ENCODE data around the gene CCDC169.

GRCh38 chr13:36313047-36313969 is 15.7 kb upstream of the CCDC169 start:
- TF ChIP-seq TEAD1 (CRISPR knock-in tag; IDR thresholded peaks at IDR 0.05) (no peak), ZNF263 (CRISPR knock-in tag; IDR thresholded peaks at IDR 0.05; ENCODE audit: low read depth) (no peak), SP1 (CRISPR knock-in tag; conservative IDR thresholded peaks at IDR 0.05) (no peak), IRF2 (CRISPR knock-in tag; IDR thresholded peaks at IDR 0.05; ENCODE audit: borderline replicate concordance, low read depth) (no peak), CTCF (IDR thresholded peaks at IDR 0.05) (no peak), E2F4 (CRISPR knock-in tag; IDR thresholded peaks at IDR 0.05; ENCODE audit: borderline replicate concordance, low read depth) (no peak), MXD4 (CRISPR knock-in tag; IDR thresholded peaks at IDR 0.05; ENCODE audit: borderline replicate concordance) (no peak), NR2C2 (CRISPR knock-in tag; IDR thresholded peaks at IDR 0.05) (no peak), ELF4 (CRISPR knock-in tag; IDR thresholded peaks at IDR 0.05; ENCODE audit: low read depth) (no peak), NFE2L1 (CRISPR knock-in tag; IDR thresholded peaks at IDR 0.05) (no peak), ETV6 (CRISPR knock-in tag; IDR thresholded peaks at IDR 0.05) (no peak), ESRRA (CRISPR knock-in tag; IDR thresholded peaks at IDR 0.05; ENCODE audit: borderline replicate concordance) (no peak)
- TF ChIP-seq, protein P1, sequence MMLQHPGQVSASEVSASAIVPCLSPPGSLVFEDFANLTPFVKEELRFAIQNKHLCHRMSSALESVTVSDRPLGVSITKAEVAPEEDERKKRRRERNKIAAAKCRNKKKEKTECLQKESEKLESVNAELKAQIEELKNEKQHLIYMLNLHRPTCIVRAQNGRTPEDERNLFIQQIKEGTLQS (CRISPR knock-in tag; conservative IDR thresholded peaks at IDR 0.05): no peak

Data from WTC11 (cell line).